Mucosa of rectum (tissue), 2 donors: ENCODE measurements around the gene SATB2.
A peak's percentile ranks its signal among the peaks of the same experiment; 100 is the strongest.

ENCODE experiments used
- H3K27ac ChIP-seq, 2 donors: one replicate each; pipeline ENCODE4 v1.7.0; 2013; ENCODE audit warnings: inconsistent platforms in 2 of 2, low read depth in 2 of 2, low read length in 2 of 2
- H3K27me3 ChIP-seq, 2 donors: one replicate each; pipeline ENCODE4 v1.7.0; 2013; ENCODE audit warnings: low read length in 2 of 2; ENCODE audit not compliant: control insufficient read depth in 2 of 2, insufficient read depth in 2 of 2
- H3K36me3 ChIP-seq, 2 donors: one replicate each; pipeline ENCODE4 v1.7.0; 2013; ENCODE audit warnings: low read length in 2 of 2; ENCODE audit not compliant: control insufficient read depth in 2 of 2, insufficient read depth in 2 of 2
- H3K4me1 ChIP-seq, 2 donors: one replicate each; pipeline ENCODE4 v1.7.0; 2013; ENCODE audit warnings: low read length in 2 of 2, mild to moderate bottlenecking in 1 of 2; ENCODE audit not compliant: control insufficient read depth in 2 of 2, insufficient read depth in 2 of 2
- H3K4me3 ChIP-seq, 2 donors: one replicate each; pipeline ENCODE4 v1.7.0; 2013; ENCODE audit warnings: low read length in 2 of 2
- H3K9ac ChIP-seq, 2 donors: one replicate each; pipeline ENCODE4 v1.7.0; 2013; ENCODE audit warnings: low read length in 2 of 2, low read depth in 1 of 2, mild to moderate bottlenecking in 1 of 2
- H3K9me3 ChIP-seq, 2 donors: one replicate each; pipeline ENCODE4 v1.7.0; 2013; ENCODE audit warnings: low read length in 2 of 2; ENCODE audit not compliant: control insufficient read depth in 2 of 2
- donor health status: healthy.
- donor health status: Normal muscosa, but diverticular disease.

The SATB2 gene

GRCh38 chr2:199460101-199460671, 2.4 kb upstream of the SATB2 start:
- Histone ChIP-seq H3K9ac (peak overlapping the region; percentile 85 to 95), H3K4me3 (peak overlapping the region; percentile 91 to 97)

GRCh38 chr2:199459286-199460100, 1.8 kb upstream of the SATB2 start:
- Histone ChIP-seq H3K27me3 (peaks cover 7 to 22% of the 10 kb centered on the region in 2 donors), H3K36me3 (peaks cover 0 to 4% of the 10 kb centered on the region in 2 donors), H3K9me3 (no peaks in the 10 kb centered on the region), H3K4me1 (peaks cover 4 to 6% of the 10 kb centered on the region in 2 donors), H3K4me3 (peak overlapping the region; percentile 91 to 97), H3K27ac (peak overlapping the region; percentile 89 to 93), H3K9ac (peak overlapping the region; percentile 85 to 95)

More at GRCh38 chr2:199460101-199460671, 2.4 kb upstream of the SATB2 start:
- peaks cover 0 to 4% of the 10 kb centered on the region in 2 donors for H3K36me3 ChIP-seq
- no peaks in the 10 kb centered on the region for H3K9me3 ChIP-seq
- H3K4me1 ChIP-seq: peaks cover 6 to 10% of the 10 kb centered on the region in 2 donors
- peaks cover 12 to 22% of the 10 kb centered on the region in 2 donors for H3K27me3 ChIP-seq
- H3K27ac ChIP-seq: peak overlapping the region; percentile 89 to 93

GRCh38 chr2:199458806-199459285, 1.1 kb upstream of the SATB2 start:
- Histone ChIP-seq H3K9me3 (no peaks in the 10 kb centered on the region), H3K4me3 (peak overlapping the region; percentile 91 to 97), H3K4me1 (peaks cover 4 to 6% of the 10 kb centered on the region in 2 donors), H3K36me3 (peaks cover 0 to 4% of the 10 kb centered on the region in 2 donors), H3K27ac (peak overlapping the region; percentile 89 to 93), H3K27me3 (peaks cover 9 to 19% of the 10 kb centered on the region in 2 donors), H3K9ac (peak overlapping the region; percentile 85 to 95)

GRCh38 chr2:199458009-199458805, 468 bp upstream of the SATB2 start:
- Histone ChIP-seq H3K9me3 (no peaks in the 10 kb centered on the region), H3K4me1 (peaks cover 3 to 4% of the 10 kb centered on the region in 2 donors), H3K27ac (peak overlapping the region; percentile 89 to 93), H3K9ac (peak overlapping the region; percentile 81 to 95), H3K36me3 (peaks cover 0 to 4% of the 10 kb centered on the region in 2 donors), H3K4me3 (peak overlapping the region; percentile 91 to 97), H3K27me3 (peaks cover 6 to 19% of the 10 kb centered on the region in 2 donors)

- H3K9ac ChIP-seq: peak overlapping the region; percentile 83 to 85
- H3K27ac ChIP-seq: peak overlapping the region; percentile 89 to 93
- H3K36me3 ChIP-seq: peaks cover 0 to 9% of the 10 kb centered on the region in 2 donors
- peak overlapping the region; percentile 87 to 97 for H3K4me3 ChIP-seq
- peaks cover 6 to 15% of the 10 kb centered on the region in 2 donors for H3K4me1 ChIP-seq
- H3K27me3 ChIP-seq: peaks cover 6 to 11% of the 10 kb centered on the region in 2 donors
- no peaks in the 10 kb centered on the region for H3K9me3 ChIP-seq
Observed at GRCh38 chr2:199456383-199457146, 1.2 kb downstream of the SATB2 start.

- peak overlapping the region; percentile 87 to 97 for H3K4me3 ChIP-seq
- peaks cover 6 to 11% of the 10 kb centered on the region in 2 donors for H3K27me3 ChIP-seq
- H3K9ac ChIP-seq: peak overlapping the region; percentile 68 to 69
- H3K36me3 ChIP-seq: peaks cover 0 to 9% of the 10 kb centered on the region in 2 donors
- H3K27ac ChIP-seq: peak overlapping the region; percentile 74 to 93
- H3K9me3 ChIP-seq: no peaks in the 10 kb centered on the region
- H3K4me1 ChIP-seq: peaks cover 6 to 20% of the 10 kb centered on the region in 2 donors
Observed at GRCh38 chr2:199455545-199456382, 2.0 kb downstream of the SATB2 start.

- Histone ChIP-seq H3K4me3 (peak overlapping the region; percentile 87 to 97), H3K9ac (peak overlapping the region; percentile 68 to 69), H3K4me1 (peaks cover 4 to 21% of the 10 kb centered on the region in 2 donors), H3K36me3 (peaks cover 0 to 6% of the 10 kb centered on the region in 2 donors), H3K27me3 (peaks cover 6 to 8% of the 10 kb centered on the region in 2 donors), H3K27ac (peak overlapping the region; percentile 74 to 93), H3K9me3 (no peaks in the 10 kb centered on the region)
Observed at GRCh38 chr2:199455210-199455544, 2.6 kb downstream of the SATB2 start.

GRCh38 chr2:199452991-199453379, 4.8 kb downstream of the SATB2 start:
- no peak overlapping the region for H3K27ac ChIP-seq
- H3K9ac ChIP-seq: peak overlapping the region in 1 of 2 donors; percentile 47
- peaks cover 3 to 21% of the 10 kb centered on the region in 2 donors for H3K4me1 ChIP-seq
- H3K9me3 ChIP-seq: no peaks in the 10 kb centered on the region
- peak overlapping the region; percentile 38 to 61 for H3K4me3 ChIP-seq
- H3K36me3 ChIP-seq: peaks cover 0 to 5% of the 10 kb centered on the region in 2 donors
- H3K27me3 ChIP-seq: peaks cover 6 to 7% of the 10 kb centered on the region in 2 donors
